T-helper 1 cell treated with Interleukin-12 subunit alpha and Interleukin-12 subunit beta and Interleukin-4 antibody, amounts not matched to agents 30 μg/mL and 1 μg/mL, for 36 hours (primary cell): ENCODE data around the gene GLOD5.

Experiments used
- H3K27ac Mint-ChIP-seq: one replicate; pipeline ENCODE4 v1.8.0; 2021; ENCODE audit warnings: mild to moderate bottlenecking, mixed read lengths
- H3K27me3 Mint-ChIP-seq: one replicate; pipeline ENCODE4 v1.8.0; 2021; ENCODE audit warnings: low read depth, mixed read lengths
- H3K36me3 Mint-ChIP-seq: one replicate; pipeline ENCODE4 v1.8.0; 2021; ENCODE audit warnings: low read depth, mixed read lengths
- H3K4me1 Mint-ChIP-seq: one replicate; pipeline ENCODE4 v1.8.0; 2021; ENCODE audit warnings: low read depth, mixed read lengths
- H3K4me3 Mint-ChIP-seq: one replicate; pipeline ENCODE4 v1.8.0; 2021; ENCODE audit warnings: mild to moderate bottlenecking, moderate library complexity, mixed read lengths
- H3K9me3 Mint-ChIP-seq: one replicate; pipeline ENCODE4 v1.8.0; 2021; ENCODE audit warnings: mixed read lengths

The GLOD5 gene

GRCh38 chrX:48782216-48782615 is 20.7 kb downstream of the GLOD5 start:
- H3K4me3 Mint-ChIP-seq, result no peak overlapping the region
- H3K27ac Mint-ChIP-seq, result no peak overlapping the region
- H3K36me3 Mint-ChIP-seq, result no peaks in the 10 kb centered on the region
- no peaks in the 10 kb centered on the region for H3K4me1 Mint-ChIP-seq
- H3K9me3 Mint-ChIP-seq, result no peaks in the 10 kb centered on the region
- peaks cover 11% of the 10 kb centered on the region for H3K27me3 Mint-ChIP-seq

GRCh38 chrX:48782795-48783194 is 21.2 kb downstream of the GLOD5 start:
- Mint-ChIP-seq H3K4me3 (no peak overlapping the region), H3K27me3 (peaks cover 11% of the 10 kb centered on the region), H3K4me1 (no peaks in the 10 kb centered on the region), H3K36me3 (no peaks in the 10 kb centered on the region), H3K27ac (no peak overlapping the region), H3K9me3 (no peaks in the 10 kb centered on the region)

- Mint-ChIP-seq H3K4me3 (no peak overlapping the region), H3K36me3 (no peaks in the 10 kb centered on the region), H3K27me3 (peaks cover 16% of the 10 kb centered on the region), H3K9me3 (no peaks in the 10 kb centered on the region), H3K27ac (no peak overlapping the region), H3K4me1 (peaks cover 6% of the 10 kb centered on the region)
Measured at GRCh38 chrX:48784726-48785125, 23.2 kb downstream of the GLOD5 start.

- peaks cover 21% of the 10 kb centered on the region for H3K27me3 Mint-ChIP-seq
- H3K27ac Mint-ChIP-seq, result no peak overlapping the region
- peaks cover 8% of the 10 kb centered on the region for H3K4me1 Mint-ChIP-seq
- H3K4me3 Mint-ChIP-seq, result no peak overlapping the region
- no peaks in the 10 kb centered on the region for H3K36me3 Mint-ChIP-seq
- H3K9me3 Mint-ChIP-seq, result no peaks in the 10 kb centered on the region
Measured at GRCh38 chrX:48785186-48785539, 23.6 kb downstream of the GLOD5 start.

GRCh38 chrX:48785540-48786214 is 24.1 kb downstream of the GLOD5 start:
- Mint-ChIP-seq H3K27me3 (peaks cover 21% of the 10 kb centered on the region), H3K4me1 (peaks cover 8% of the 10 kb centered on the region), H3K27ac (no peak overlapping the region), H3K4me3 (no peak overlapping the region), H3K36me3 (no peaks in the 10 kb centered on the region), H3K9me3 (no peaks in the 10 kb centered on the region)

GRCh38 chrX:48786341-48786800 is 24.8 kb downstream of the GLOD5 start, which contains the start of gene GATA1:
TSS of gene GATA1 (plus strand) at chrX:48786590. CDS start at chrX:48791110, 4,520 bp downstream.
- peaks cover 8% of the 10 kb centered on the region for H3K4me1 Mint-ChIP-seq
- no peak within 1 kb of the TSS for H3K4me3 Mint-ChIP-seq
- H3K27me3 Mint-ChIP-seq, result peaks cover 21% of the 10 kb centered on the region
- no peak within 1 kb of the TSS for H3K27ac Mint-ChIP-seq
- no peaks in the 10 kb centered on the region for H3K9me3 Mint-ChIP-seq
- no peaks in the 10 kb centered on the region for H3K36me3 Mint-ChIP-seq

- peaks cover 21% of the 10 kb centered on the region for H3K27me3 Mint-ChIP-seq
- H3K9me3 Mint-ChIP-seq, result no peaks in the 10 kb centered on the region
- H3K27ac Mint-ChIP-seq, result no peak overlapping the region
- H3K4me1 Mint-ChIP-seq, result peaks cover 8% of the 10 kb centered on the region
- H3K36me3 Mint-ChIP-seq, result no peaks in the 10 kb centered on the region
- no peak overlapping the region for H3K4me3 Mint-ChIP-seq
Measured at GRCh38 chrX:48786825-48787504, 25.4 kb downstream of the GLOD5 start.

- Mint-ChIP-seq H3K4me1 (peaks cover 8% of the 10 kb centered on the region), H3K9me3 (no peaks in the 10 kb centered on the region), H3K36me3 (no peaks in the 10 kb centered on the region), H3K27me3 (peaks cover 21% of the 10 kb centered on the region), H3K27ac (no peak overlapping the region), H3K4me3 (no peak overlapping the region)
Measured at GRCh38 chrX:48787505-48788443, 26.2 kb downstream of the GLOD5 start.

GRCh38 chrX:48789366-48790220 is 28.0 kb downstream of the GLOD5 start:
- H3K27ac Mint-ChIP-seq, result peak overlapping the region; percentile 59
- peaks cover 21% of the 10 kb centered on the region for H3K27me3 Mint-ChIP-seq
- no peaks in the 10 kb centered on the region for H3K9me3 Mint-ChIP-seq
- H3K4me1 Mint-ChIP-seq, result peaks cover 8% of the 10 kb centered on the region
- H3K4me3 Mint-ChIP-seq, result no peak overlapping the region
- no peaks in the 10 kb centered on the region for H3K36me3 Mint-ChIP-seq

- Mint-ChIP-seq H3K27ac (no peak overlapping the region), H3K36me3 (no peaks in the 10 kb centered on the region), H3K9me3 (no peaks in the 10 kb centered on the region), H3K4me1 (peaks cover 8% of the 10 kb centered on the region), H3K4me3 (no peak overlapping the region), H3K27me3 (peaks cover 21% of the 10 kb centered on the region)
Measured at GRCh38 chrX:48790477-48790876, 28.9 kb downstream of the GLOD5 start.

- no peaks in the 10 kb centered on the region for H3K36me3 Mint-ChIP-seq
- no peak overlapping the region for H3K4me3 Mint-ChIP-seq
- H3K27me3 Mint-ChIP-seq, result peaks cover 21% of the 10 kb centered on the region
- no peaks in the 10 kb centered on the region for H3K9me3 Mint-ChIP-seq
- peaks cover 8% of the 10 kb centered on the region for H3K4me1 Mint-ChIP-seq
- H3K27ac Mint-ChIP-seq, result no peak overlapping the region
Measured at GRCh38 chrX:48791063-48791820, 29.7 kb downstream of the GLOD5 start.

- Mint-ChIP-seq H3K27me3 (peaks cover 14% of the 10 kb centered on the region), H3K36me3 (no peaks in the 10 kb centered on the region), H3K4me3 (no peak overlapping the region), H3K4me1 (peaks cover 8% of the 10 kb centered on the region), H3K27ac (no peak overlapping the region), H3K9me3 (no peaks in the 10 kb centered on the region)
Measured at GRCh38 chrX:48792219-48792618, 30.7 kb downstream of the GLOD5 start.

- Mint-ChIP-seq H3K4me1 (peaks cover 8% of the 10 kb centered on the region), H3K36me3 (no peaks in the 10 kb centered on the region), H3K4me3 (no peak overlapping the region), H3K27me3 (peaks cover 6% of the 10 kb centered on the region), H3K9me3 (no peaks in the 10 kb centered on the region), H3K27ac (no peak overlapping the region)
Measured at GRCh38 chrX:48793935-48794334, 32.4 kb downstream of the GLOD5 start.
